HG03025 (cell line): ENCODE data around the gene DOCK9.

Experiments used
- ATAC-seq: cut with Tn5 transposase; IDR thresholded peaks from one replicate; pipeline ENCODE4 v1.9.1; 2021; ENCODE audit warnings: mild to moderate bottlenecking, moderate library complexity; ENCODE audit not compliant: unreplicated experiment, low FRiP score

The DOCK9 gene

DNA sequence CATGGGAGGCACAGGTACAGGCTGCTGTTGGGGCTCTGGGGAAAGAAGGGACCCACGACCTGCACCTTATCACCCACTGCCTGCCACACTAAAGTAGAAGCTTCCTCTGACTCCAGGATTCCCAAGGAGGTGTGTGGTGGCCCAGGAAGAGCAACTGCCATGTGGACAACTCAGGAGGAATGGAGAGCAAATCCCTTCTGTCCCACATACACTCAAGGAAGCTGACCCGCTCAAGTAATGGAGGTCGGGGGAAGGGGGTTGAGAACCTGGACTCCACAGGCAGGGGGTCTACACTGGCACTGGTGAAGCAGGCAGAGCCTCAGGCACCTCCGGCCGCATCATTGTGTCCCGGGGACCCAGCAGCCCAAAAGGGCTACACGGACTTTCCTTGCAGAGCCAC lies 196.0 kb downstream of the DOCK9 start:
- no peak for ATAC-seq

DNA sequence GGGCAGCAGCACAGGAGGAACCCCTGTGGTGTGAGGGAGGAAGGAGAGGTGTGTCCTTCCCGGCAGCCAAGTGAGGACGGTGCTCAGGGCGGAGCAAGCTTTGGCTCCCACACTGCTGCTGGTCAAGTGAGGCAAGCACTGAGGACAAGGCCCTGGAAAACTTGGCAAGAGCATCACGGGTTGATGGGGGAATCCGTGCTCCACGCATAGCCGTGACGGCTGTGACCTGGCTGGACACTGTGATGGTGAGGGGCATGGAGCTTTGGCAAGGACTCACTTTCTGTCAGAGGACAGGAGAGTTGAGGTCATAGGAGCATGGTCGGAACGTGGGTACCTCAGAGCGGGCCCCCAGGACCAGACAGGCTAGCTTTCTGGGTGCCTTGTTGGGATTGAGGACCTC lies 196.4 kb downstream of the DOCK9 start:
- ATAC-seq = no peak

DNA sequence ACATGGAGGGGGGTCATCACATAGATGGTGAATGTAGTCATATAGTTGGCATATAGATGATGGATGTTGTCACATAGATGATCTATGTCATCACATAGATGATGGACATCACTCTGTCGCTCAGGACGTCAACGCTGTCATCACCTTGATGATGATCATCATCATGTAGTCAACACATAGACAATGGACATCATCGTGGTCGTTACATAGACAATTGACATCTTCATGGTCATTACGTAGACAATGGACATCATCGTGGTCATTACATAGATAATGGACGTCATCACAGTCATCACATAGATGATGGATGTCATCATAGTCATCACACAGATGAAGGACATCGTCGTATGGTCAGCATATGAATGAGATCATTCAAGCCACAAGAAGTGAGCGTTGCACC lies 196.8 kb downstream of the DOCK9 start:
- ATAC-seq = no peak

DNA sequence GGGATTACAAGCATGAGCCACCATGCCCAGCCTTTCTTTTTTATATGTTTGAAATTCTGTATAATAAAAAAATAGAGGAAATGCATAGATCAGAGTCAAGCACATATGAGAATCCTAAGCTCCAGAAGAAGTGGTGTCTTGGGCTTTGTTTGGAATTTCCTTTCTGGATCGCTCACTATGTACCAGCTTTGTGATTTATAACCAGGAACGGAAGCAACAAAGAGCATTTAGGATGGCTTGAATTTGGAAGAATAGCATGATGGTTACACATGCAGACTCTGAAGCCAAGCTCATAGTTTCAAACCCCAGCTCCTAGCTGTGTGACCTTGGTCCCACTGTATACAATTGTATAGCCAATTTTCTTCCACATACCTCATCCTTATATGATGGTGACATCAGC lies 197.4 kb downstream of the DOCK9 start:
- ATAC-seq = no peak

DNA sequence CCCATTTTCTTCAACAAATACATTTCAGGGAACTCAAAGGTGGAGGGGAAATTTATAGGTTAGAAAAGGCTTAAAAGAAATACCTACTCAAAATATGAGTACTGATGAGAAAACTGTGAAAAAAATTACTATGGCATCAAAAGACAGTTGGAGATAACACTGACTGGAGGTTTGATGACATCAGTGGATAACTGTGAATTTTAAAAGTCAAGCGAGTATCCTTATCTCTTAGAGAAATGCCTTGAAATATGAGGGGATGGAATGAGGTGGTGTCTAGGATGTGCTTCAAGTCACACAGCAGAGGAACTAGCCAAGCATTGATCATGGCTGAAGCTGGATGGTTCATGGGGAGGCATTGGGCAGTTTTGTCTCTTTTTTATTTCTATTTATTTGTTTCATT lies 198.2 kb downstream of the DOCK9 start:
- ATAC-seq = no peak

DNA sequence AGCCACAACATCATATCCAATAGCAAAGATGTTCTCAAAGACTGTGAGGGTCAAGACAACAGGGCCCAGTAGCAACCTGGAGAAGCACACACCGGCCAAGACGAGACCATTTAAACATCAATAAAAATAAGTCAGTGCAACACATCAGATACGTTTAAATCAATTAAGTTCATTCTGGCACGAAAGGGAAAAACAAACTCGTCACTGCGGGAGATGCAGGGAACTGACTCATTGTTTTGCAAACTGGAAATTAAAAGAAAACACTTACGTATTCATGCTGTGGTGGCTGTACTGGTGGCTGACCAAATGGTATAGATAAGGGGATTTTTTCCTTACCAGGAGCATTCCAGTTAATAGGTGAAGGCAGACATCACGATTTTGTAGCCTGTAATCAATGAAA lies 199.1 kb downstream of the DOCK9 start:
- no peak for ATAC-seq

DNA sequence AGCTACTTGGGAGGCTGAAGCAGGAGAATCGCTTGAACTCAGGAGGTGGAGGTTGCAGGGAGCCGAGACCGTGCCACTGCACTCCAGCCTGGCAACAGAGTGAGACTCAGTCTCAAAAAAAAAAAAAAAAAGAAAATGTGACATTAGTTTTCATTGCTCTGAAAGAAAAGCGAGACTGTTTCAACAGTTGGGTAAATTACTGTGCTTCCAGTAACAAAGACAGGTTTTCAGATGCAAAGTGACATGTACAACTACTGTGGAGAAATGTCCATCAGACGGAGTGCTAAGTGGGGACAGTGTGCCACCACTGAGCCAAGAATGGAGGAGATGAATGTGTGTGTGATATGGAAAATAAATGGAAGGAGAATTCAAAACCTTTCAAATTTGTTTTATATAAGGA lies 201.2 kb downstream of the DOCK9 start:
- ATAC-seq = no peak

DNA sequence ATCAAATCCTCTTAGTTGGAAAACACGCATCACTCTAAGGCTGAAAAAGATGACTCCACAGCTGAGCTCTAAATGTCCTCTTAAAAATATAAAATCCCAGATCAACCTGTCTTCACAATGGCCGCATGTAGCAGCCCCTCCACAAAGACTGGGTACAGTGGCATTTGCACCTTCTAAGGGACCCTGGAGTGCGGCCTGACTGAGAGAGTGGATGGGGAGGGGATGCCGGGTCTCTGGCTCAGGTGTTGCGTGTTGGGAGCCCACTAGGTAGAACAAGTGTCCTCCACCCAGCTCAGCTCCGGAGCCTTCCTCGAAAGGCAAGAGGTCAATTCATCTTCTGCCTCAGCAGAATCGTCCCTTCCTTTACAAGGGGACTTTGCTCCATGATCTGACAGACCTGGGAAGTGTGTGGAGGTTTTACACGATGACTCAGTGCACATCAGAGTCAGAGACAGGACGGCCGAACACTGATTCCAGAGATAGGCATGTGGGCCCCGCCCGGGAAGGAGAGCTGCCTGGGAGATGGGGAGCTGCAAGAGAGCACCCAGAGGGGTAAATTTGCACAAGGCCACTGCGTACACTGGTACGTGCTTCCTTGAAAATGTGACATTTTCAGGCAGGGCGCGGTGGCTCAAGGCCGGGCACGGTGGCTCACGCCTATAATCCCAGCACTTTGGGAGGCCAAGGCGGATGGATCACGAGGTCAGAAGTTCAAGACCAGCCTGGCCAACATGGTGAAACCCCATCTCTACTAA lies 201.8 kb downstream of the DOCK9 start:
- no peak for ATAC-seq

DNA sequence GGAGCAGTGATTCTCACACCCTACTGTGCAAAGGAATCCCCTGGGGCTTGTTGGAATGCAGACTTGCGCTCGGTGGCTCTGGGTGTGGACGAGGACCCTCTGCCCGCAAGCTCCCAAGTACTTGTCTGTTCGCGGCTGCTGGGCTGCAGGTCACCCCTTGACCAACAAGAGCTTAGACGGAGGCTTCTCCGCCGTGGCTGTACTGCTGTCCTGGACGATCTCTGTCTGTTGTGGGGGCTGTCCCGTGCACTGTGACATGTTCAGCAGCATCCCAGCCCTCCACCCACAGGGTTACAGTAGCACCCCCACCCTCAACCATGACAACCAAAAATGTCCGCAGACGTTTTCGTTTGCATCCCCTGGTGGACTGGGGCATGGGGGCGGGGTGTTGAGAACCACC lies 202.5 kb downstream of the DOCK9 start:
- no peak for ATAC-seq

DNA sequence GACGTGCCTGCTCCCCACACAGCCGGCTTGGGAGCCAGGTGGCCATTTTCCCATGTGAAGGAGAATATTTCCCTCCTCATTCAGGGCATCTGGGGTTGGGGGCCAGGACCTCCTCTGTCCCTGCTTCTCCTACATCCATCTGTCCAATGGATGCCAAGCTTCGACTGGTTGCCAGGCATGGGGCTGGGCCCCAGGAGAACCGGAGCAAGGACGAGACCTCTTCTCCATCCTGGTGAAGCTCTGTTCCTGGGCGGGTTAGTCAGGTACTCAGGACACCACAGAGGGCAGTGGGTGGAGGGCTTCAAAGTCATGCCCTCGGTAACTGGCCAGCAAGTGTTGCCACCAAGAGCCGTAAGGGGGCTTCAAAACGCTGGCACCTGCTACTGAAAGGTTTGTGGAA lies 203.1 kb downstream of the DOCK9 start:
- no peak for ATAC-seq

DNA sequence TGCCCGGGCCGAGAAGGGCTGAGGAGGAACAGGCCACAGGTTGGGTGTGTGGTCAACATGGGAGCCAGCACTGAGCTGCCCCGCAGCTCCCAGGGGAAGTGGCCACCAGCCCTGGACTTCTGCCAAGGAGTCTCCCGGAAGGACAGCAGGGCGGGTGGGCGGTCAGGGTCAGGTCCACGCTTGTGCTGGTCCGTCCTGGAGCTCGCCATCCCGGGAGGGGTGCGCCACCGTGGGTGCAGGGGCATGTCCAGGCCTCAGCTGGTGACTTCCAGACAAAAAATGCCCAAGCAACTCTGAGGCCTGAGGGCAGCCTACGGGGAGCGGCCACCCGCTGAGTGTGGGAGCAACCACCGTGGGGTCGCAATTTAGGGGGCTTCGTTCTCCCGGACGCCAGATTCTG lies 203.9 kb downstream of the DOCK9 start:
- ATAC-seq = no peak

DNA sequence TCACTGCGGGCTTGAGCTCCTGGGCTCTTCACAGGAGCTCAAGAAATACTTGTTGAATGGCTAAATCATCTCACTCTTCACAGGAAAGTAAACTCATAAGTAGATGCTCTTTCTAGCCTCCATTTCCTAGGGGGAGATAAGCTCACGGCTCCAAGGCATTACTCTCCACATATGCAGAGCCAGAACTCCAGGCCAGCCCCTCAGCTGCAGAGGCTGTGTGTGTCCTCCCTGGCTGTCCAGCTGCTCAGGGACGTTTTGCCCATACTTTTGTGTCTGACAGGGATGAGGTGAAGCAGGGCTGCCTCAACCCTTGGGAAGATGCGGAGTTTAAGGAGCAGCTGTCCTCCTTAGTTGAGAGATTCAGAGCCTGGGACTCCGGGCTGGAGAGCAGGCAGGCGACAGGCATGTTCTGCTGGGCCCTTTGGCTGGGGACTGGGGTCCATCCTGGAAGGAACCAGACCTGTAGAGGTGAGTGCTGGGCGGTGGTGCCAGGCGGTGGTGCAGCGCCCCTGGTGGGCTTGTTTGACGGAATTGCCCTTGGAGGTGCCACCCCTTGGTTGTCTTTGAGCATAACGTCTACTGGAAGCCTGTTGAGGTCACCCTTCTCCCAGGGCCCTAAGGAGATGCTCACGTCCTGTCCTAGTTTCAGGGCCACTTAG lies 204.9 kb downstream of the DOCK9 start:
- ATAC-seq = no peak

DNA sequence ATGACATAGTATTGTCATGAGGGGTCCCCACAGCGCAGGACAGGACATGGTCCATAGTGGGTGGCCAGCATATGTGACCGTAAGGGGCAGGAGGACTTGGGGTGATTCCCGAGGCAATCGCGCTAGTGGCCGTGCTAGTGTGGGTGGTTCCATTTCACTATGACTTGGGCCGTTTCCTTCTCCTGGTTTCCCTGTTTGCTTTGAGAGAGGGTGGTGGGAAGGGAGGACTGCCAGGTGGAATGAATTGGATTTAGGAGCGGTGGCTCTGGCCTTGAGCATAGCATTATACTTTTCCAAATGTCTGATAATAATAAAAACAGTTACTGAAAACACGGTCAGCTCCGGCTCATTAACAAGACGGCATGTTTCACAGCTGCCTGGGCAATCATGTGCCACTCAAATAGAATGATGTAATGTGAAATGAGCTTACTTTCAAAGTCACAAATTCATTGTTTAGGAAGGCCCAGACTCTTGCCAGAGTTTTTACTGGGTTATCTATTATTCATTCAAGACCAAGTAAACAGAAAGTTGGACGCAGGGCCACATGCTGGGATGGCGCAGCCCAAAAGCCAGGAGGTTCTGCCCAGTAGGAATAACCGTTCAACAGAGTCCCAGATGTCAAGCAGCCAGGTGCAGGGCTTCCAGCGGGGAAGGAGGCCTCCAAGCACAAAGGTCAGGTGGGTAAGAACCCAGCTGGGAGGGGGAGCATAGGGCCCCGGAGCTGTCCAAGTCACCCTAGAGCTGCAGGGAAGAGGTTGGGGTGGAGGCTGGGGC lies 205.8 kb downstream of the DOCK9 start:
- no peak for ATAC-seq

DNA sequence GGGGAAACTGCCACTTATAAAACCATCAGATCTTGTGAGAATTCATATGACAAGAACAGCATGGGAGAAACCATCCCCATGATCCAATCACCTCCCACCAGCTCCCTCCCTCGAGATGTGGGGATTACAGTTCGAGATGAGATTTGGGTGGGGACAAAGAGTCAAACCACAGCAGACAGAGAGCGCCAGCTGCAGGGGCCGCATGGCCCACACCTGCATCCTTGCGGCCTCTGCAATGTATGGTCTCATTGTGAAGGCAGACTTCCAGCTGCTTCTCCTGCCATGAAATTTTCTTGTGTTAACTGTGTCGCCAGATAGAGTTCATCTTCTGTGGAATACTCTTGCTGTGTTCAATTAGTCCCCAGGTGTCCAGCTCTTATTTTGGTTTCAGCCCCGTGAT lies 208.1 kb downstream of the DOCK9 start:
- ATAC-seq = no peak

DNA sequence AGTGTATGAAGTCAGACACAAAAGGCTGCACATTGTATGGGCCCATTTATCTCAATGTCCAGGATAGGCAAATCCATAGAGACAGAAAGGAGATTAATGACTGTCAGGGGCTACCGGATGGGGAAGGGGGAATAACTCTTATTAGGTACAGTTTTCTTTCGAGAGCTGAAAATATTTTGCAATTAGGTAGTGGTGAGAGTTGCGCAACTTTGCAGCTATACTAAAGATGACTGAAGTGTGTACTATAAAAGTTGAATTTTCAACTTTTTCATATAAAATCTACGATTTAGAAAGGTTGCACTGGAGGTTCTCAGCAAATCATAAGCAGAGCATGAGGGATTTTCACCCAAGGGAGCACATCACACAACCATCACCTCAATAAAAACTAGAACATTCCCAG lies 209.3 kb downstream of the DOCK9 start:
- no peak for ATAC-seq

DNA sequence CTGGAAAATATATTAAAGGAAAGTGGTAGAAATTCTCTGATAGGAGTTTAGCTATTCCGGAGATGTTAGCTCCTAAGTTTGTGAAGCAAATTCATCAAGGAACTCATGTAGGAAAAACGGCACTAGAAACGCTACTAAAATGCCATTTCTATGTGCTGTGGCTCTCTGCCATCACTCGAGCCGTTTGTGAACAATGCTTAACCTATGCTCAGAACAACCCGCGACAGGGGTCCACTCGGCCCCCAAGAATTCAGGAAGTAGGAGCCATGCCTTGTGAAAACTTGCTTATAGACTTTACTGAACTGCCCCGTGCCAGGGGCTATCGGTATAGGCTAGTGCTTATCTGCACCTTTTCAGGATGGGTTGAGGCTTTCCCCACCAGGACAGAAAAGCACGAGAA lies 211.2 kb downstream of the DOCK9 start:
- no peak for ATAC-seq

DNA sequence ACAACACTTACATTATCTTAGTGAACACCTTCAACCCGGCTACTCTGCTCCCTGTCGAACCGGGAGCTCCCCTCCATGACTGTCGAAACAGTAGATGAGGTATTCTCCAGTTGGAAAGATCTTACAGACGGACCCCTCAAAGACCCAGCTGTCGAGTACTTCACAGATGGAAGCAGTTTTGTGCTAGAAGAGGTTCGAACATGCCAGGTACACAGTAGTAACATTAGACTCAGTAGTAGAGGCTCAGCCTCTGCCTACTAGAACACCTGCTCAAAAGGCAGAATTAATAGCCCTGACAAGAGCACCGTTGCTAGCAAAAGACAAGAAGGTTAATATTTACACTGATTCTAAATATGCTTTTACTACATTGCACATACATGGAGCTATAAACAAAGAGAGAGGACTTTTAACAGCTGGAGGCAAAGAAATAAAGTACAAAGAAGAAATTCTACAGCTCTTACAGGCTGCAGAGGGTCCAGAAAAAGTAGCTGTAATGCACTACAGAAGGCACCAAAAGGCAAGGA lies 211.8 kb downstream of the DOCK9 start:
- no peak for ATAC-seq

DNA sequence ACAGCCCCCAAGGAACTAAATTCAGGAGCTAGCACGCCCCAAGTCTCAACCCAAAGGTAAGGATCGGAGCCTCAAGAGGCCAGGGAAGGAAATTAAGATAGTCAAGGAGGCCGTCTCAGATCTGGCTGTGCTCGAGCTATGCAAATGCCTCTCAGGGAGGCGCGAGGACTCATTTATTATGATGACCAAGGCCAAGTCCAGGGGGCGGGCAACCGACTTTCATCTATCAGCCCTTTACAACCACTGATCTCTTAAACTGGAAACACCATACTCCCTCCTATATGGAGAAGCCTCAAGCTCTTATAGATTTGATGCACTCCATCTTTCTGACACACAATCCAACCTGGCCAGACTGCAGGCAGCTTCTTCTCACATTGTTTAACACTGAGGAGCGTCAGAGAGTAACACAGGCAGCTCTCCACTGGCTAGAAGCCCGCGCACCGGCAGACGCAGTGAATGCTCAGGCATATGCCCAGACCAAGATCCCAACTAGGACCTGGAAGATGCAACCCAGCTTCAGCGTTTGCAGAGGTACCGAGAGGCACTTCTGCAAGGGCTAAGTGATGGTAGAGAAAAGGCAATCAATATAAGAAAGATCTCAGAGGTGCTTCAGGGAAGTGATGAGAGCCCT lies 215.8 kb downstream of the DOCK9 start:
- peak; percentile 20 for ATAC-seq

DNA sequence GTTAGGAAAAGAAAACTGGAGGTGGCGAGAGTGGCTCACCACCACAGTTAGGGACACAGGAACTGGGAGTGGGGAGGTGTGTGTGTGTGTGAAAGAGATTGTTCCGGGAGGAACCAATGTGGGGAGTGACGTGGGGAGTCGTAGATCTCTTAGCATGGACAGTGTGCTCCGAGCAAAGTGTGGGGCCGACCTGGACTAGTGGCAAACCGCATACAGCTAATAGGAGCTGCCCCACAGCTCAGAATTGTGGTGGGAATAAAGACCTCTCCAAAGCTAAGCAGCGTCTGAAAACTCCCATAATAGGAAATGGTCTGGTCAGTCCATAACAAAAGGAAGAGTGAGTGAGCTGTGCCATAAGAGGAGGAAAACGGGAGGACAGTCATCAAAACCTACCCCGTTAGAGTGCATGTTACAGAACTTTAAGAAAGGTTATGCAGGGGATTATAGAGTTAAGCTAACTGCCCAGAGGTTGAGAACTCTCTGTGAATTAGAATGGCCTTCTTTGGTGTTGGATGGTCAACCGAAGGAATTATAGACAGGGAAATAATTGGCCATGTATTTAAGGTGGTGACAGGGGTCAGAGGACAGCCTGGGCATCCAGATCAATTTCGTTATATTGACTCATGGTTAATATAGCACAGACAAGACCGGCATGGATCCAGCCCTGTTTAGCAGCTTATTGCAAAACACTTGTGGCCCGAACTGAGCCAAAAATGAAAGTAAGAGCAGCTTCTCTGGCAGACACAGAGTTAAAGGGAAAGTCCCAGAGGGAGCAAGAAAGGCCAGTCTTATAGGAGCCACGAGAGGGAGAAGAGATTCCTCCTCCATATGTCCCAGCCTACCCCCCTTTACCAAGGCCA lies 216.5 kb downstream of the DOCK9 start:
- peak; percentile 77 for ATAC-seq

DNA sequence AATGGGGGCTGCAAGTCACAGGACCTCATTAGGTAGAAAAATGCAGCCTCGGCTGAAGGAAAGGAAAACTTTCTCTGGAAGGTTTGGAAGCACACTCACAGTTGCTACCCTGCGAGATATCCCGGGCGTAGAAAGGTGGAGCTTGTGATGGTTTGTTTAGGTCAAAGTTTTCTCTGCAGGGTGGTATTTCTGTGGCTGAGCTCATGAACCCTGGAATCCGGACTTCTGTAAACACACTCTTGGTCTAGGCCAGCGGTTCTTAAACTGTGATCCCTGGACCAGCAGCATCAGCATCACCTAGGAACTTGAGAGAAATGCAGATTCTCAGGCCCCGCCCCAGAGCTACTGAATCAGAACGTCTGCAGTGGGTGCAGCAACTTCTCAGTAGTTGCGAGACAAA lies 222.1 kb downstream of the DOCK9 start:
- ATAC-seq = no peak
